Activated effector memory CD4-positive, alpha-beta T cell treated with Interleukin-2 at 50 U/mL for 16 hours (primary cell): Measurements from ENCODE around the gene CAPN12.

Source experiments
- DNase-seq: peaks from one replicate; pipeline ENCODE4 v3.0.0-alpha.2; 2020

Gene CAPN12

DNA sequence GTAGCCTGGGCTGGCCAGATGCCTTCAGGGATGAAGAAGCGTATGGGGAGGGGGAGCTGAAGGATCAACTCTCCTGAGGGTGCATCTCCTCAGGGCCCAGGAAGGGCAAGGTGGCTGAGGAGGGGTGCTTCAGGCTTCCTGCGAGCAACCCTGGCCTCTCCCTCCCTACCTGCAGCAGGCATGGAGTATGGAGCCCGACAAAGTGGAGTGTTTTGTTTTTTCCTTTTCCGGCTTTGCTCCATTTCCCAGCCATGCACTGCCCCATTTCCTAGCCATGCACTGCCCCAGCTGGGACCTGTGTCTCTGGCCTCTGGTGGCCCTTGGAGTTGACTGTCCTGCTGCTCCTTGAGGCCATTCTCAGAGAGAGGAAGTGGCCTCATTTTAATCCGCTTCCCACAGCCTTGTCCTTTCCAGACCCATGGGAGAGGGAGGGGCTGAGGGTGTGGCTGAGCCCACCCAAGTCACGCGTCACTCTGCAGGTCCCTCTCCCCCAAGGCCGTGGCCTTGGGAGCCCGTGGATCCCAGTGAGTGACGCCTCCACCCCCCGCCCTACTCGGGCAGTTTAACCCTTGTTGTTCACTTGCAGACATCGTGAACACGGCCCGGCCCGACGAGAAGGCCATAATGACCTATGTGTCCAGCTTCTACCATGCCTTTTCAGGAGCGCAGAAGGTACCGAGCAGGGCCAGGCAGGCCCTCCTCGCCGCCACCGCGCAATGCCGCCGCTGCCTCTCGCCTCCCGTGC, 34.4 kb downstream of the CAPN12 start:
- no peak for DNase-seq

DNA sequence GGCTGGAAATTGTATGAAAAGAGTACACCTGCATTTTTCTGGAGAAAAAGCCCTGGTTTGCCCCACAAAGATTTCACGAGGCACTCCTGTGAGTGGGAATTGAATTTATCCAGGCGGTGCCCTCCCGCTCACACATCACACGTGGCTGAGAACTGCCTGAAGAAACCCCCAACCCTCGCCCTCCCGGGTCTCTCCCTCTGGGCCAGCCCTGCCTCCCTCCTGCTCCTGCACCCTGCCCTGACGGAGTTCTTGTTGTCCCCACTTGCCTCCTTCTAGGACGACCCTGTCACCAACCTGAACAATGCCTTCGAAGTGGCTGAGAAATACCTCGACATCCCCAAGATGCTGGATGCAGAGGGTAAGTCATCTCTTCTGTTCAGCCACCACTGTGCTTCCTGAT, 35.2 kb downstream of the CAPN12 start:
- DNase-seq, result no peak

DNA sequence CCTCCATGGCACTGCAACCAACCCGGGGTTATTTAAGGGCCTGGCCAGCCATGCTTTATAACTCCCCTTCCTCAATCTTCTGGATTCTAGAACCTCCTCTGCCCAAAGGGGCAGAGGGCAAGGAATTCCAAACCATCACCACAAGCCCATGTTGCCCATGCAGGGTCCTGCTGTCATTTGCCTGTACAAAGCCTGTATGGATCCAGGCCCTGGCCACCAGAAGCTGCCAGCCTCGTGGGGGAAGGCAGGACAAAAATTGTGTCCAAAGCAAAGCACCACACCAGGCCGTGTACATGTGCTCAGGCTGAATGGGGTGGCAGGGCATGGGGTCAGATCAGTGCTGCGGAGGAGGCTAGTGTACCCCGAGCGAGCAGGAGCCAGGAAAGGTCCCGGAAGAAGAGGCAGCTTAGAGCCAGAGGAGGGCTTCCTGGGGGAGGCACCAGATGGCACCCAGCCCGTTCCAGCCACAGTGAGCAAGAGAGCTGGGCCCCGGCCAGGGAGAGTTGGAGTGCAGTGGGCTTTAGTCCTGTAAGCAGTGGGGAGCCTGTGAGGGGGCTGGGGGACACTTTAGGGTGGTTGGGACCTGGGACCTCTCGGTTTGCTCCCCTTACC, 35.8 kb downstream of the CAPN12 start:
- DNase-seq, result no peak

DNA sequence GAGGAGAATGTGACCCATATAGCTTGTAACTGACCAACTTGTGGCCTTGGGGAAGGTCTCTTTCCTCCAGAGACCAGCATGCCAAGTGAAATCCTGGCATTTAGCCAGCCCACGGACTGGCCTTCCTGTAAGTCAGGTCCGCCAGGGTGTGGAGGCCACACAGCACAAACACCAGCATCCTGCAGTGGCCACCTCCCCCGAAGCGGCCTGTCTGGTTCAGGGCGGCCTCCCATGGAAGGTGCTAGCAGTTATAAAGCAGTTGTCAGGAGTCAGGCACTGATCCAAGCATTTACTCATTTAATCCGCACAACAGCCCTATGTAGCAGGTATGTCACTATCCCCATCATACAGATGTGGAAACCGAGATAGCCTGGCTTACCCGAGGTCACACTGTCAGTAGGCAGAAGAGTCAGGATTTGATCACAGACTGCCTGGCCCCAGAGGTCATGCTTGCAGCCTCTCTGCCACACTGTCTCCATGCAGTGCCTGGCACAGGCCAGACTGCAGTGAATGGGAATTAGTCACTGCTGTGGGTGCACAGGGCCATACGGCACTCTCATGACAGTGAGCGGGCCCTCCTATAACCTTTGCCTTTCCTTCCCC, 36.7 kb downstream of the CAPN12 start:
- no peak for DNase-seq

DNA sequence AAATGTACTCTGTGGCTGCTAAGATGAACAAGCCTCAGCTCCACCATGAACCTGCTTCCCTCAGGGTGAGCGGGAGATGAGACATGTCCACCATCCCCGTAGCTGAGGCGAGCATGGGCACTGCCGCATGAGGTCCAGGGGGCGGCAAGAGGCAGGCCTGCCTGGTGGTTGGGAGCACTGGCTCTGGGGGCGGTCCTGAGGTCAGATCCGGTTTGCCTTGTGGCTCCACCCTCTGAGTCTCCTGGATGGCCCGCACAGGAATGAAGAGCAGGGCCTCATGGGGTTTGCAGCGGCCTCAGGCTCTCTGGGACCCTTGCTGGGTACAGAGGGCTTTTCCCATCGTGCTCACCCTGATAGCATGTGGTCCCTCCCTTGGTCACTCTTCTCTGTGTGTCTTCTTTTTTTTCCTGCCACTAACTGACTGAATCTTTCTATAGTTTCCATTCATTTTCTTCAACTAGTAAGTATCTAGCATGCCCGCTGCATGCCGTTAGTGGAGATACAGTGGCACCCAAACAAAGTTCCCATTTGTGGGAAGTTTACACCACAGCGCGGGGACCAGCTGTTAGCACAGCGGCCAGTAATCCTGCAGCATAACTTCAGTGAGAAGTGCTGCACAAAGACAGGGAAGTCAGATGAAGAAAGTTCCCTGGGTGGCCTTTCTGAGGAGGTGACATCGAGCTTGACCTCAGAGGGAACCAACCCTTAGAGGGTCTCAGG, 37.3 kb downstream of the CAPN12 start:
- no peak for DNase-seq

DNA sequence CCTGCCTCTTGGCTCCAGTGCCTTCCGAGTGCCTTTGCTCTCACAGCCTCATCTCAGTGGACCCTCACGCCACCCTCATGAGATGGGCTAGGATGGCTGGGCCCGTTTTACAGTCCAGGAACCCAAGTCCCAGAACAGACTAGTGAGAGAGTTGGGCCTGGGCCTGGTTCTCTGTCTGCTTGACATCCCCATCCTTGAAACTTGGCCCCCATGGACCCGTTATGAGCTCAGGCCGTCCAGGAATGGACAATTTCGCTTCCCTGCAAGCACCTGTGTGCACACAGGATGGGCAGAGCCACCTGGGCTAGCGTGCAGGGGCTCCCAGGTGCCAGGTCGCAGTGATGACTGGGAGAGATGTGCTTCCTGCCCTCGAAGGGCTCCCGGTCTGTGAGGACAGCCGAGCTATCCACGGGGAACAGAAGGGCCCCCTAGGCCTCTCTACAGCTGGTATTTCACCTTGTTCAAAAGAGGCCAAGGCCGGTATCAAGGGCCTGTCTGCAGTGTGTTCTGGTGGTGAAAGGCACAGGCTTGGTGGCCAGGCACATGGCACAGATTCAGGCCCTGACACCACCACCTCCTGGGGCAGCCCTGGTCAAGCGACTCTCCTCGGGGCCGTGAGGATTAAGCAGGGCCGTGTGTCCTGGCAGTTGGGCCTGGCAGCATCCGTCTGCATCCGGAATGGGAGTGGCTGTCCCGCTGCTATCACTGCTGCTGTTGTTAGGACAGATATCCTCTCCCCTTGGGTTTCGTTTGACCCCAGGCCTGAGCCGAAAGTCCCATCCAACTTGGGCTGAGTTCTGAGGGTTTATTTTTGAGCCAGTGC, 38.9 kb downstream of the CAPN12 start:
- DNase-seq, result no peak

DNA sequence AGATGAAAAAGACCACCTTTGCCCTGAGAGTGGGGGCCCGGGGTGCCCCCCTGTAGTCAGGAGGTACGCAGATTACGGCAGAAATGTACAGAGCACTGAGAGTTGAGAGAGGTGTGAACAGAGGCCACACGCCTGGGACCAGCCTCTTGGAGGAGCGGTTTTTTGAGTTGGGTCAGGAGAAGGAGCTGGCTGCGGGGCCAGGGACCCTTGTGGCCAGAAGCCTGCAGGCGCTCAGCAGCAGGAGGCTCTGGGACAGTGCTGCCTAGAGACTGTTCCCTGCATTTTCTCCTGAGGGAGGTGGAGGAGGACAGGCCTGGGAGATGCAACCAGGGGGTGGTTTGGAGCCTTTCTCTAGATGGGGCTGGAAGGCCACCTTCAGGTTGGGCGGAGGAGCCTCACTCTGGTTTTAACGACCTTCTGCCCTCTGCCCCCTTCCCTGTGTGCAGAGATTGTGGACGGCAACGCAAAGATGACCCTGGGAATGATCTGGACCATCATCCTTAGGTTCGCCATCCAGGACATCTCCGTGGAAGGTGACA, 39.7 kb downstream of the CAPN12 start:
- DNase-seq, result no peak

DNA sequence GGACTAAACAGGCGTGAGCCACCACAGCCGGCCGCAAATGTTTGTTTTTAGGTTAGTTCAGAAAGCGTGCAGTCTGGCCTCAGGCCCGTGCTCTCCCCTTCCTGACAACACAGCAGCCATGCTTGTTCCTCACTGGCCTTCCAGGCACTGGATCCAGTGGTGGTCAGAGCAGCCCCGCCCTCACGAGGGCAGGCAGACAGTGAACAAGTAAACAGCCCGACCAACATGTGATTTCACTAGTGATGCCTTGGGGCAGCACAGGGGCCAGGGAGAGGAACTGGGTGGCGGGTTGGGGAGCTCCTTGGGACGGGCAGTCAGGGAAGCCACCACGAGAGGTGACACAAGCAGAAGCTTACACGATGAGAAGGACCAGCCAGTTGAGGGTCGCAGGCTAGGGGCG, 40.8 kb downstream of the CAPN12 start:
- no peak for DNase-seq

DNA sequence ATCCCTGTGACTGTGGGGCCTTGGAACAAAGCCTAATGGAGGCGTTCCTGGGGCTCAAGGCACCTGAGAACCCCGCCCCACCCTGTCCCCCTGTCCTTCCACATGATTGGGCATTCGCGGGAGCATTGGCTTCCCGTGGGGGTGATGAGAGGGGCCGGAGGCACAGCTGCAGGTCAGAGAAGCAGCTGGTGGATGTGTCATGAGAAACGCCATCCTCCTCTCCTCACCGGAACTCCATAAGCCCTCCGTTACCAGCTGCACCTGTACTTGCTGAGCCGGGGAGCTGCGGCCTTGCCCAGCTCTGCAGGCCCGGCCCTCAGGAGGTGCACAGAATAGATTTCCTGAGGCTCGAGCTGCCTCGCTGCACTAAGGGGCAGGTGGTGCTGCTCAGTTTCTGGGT, 42.0 kb downstream of the CAPN12 start:
- no peak for DNase-seq

DNA sequence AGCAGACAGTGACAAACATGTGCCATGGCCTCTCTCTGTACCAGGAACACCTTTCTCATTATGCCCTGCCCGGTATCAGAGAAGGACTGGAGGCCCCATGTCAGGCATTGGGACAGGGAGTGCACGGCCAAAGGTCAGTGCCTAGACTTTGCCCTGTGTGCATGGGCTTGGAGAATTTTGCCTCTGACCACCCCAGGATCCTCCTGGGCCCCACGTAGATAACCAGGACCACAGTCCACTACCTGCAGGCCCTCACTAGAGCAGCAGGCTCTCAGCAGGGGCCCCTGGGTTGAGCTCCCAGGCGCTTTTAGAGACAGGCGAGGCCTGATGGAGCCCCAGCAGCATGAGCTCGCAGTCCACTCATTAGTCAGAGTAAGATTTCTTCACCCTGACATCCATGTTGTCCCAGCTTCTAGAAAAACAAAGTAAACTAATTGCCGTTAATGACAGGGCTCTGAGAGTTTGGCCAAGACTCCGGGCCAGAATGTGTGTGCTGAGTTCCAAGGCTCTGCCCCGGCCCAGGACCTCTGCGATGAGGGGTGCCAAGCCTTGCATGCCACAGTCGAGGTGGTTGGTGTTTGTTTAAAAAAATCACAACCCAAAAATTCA, 42.7 kb downstream of the CAPN12 start:
- no peak for DNase-seq

DNA sequence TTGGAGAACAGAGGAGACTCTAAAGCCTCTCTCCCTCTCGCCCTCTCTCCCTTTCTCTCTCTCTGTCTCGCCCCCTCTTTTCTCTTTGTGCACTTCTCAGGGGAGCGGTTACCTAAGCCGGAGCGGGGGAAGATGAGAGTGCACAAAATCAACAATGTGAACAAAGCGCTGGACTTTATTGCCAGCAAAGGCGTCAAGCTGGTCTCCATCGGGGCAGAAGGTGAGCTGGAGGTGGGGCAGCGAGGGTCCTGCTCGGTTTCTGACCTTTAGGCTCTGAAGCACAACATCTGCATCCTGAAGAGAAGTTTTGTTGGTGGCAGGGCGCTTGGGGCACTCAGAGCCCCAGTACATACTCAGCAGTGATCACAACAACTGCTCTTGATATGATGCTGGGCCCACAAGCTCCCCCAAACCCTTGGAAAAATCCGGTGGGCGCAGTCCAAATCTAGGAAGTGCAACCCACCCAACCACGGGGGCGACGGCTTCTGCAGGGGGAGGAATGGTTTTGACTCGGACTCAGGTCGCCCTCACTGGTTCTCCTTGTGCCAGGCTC, 43.3 kb downstream of the CAPN12 start:
- no peak for DNase-seq

DNA sequence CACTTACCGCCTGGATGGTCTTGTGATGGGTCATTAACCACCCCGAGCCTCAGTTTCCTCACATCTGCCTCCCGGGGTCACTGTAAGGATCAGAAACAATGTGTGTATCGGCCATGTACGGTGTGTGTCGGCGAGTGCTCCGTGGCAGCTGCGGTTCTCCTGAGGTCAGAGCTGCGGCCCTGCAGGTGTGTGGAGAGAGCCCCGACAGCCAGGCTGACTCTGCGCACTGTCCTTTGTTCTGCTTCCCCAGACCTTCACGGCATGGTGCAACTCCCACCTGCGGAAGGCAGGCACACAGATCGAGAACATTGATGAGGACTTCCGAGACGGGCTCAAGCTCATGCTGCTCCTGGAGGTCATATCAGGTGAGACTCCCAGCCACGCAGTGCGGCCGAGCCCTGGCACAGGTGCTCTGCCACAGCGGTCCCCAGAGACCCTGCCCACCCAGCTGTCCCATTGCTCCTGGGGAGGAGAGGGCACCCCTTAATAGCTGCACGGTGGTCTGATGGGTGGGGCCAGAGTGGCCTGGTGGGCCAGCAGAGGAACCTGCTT, 43.8 kb downstream of the CAPN12 start:
- no peak for DNase-seq

DNA sequence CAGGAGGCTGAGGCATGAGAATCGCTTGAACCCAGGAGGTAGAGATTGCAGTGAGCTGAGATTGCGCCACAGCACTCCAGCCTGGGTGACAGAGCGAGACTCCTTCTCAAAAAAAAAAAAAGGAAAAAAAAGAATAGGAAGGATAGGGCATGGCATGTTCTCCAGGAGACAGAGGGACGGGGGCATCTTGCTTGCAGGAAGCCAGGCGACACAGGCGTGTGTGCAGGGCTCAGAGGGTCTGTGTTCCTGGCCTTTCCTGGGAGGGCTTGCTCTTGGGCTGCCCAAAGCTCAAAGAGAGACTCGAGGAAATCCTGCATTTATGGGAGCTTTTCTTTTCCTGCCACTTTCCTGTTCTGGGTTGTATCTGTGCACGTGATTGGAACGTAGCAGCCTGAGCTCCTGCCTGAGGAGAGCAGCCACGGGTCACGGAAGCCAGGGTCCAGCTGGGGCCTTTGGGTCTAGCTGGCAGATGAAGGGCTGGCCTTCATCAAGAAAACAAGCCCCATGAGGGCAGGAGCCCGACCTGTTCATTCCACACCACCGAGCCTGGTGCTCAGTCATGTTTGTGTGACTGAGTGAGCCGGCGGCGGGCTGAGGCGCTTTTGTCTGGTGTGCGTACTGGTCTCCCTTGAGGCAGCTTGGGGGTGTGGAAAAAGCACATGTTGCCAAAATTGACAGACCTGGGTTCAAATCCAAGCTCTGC, 44.5 kb downstream of the CAPN12 start:
- no peak for DNase-seq

DNA sequence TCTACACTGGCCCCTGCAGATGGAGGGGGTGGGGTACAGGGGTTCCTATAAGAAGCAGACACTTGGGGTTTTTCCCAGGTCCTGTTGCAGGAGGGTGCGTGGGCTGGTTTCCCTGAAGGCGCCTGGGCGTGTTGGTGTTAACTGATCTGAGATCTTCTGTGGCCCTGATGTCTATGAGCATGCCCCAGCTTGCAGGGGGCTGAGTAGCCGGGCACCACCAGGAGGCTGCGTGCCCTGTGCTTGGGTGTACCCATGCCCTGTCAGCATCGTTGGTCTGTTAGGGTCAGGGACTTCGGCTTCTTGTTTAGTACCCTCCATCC, 45.3 kb downstream of the CAPN12 start:
- no peak for DNase-seq

DNA sequence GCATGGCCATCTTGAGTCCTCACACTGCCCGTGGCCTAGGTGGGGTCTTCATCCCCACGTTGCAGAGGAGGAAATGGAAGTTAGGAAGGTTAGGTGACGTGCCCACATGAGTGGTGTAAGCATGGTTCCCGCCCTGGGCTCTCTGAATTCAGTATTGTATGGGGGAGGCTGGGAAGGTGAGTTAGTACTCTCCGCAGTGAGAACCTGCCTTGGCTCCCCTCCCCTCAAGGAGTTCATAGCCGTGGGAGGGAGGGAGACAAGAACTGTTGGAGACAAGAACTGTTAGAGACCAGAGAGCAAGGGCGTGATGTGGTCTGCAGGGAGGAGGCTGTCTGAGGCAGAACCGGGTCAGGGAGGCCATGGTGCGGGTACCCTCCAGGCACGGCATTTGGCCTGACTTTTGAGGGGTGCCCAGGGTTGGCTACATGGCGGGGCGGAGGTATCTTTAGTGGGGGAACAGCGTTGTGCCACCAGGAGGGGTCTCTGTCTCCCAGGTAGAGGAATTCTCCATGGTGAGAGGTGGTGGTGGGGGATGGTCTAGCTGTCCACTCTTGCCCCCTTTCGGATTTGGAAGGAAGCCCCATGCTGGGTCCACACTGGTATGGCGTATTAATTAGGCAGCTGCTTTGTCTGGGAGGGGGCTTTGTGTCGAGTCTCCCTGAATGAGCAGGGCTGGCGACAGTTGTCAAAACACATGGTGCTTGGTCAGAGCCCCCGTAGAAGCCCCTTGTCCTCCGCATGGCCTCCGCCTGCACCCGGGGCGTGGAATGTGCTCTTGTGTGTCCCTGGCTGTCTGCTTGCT, 45.8 kb downstream of the CAPN12 start:
- no peak for DNase-seq

DNA sequence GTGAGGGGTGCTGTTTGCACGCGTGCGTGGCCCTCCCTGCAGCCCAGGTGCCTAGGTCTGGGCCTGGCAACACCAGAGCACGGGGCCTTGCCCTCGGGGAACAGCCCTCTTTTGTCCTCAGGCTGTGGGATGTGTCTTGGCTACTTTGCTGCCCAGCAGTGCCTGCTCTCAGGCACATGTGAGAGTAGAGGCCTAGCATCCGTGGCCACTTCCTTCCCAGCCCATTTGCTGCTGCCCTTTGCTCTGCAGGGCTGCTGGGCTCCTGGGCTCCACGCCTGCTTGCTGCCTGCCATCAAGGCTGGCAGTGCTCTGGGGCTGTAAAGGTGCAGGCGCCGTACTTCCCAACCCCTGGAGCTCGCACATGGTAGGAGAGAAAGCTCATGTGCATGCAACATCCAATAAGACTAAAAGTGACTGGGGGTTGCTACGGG, 46.6 kb downstream of the CAPN12 start:
- DNase-seq, result no peak

DNA sequence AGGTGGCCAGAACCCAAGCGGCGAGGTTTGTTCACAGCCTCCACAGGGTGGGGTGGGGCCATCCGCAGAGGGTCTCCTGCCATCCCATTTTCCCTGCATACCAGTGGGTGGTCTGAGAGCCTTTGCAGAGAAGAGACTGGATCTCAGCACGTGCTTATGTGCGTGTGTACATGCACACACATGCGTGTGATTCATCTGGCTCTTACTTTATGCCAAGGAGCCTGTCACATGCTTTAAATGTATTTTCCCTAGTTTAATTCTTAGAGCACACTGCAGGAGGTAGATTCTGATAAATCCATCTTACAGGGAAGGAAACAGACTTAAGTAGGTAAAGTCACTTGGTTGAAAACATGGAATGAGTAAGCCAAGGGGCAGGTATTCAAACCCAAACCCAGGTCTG, 47.1 kb downstream of the CAPN12 start:
- DNase-seq, result no peak

DNA sequence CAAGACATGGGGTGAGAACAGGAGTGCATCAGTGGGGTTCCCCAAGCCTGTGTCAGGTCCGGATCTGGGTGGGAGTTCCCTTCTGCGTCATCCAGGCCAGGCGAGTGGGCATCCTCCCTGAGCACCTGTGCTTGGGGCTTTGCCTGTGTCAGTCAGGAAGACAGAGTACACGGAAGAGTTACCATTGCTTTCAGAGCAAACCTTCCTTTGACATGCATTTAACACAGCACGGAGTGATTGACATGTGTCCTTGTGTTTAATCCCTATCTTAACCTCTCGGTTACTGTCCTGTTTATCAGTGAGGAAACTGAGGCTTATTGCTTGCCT, 47.6 kb downstream of the CAPN12 start:
- DNase-seq, result no peak

DNA sequence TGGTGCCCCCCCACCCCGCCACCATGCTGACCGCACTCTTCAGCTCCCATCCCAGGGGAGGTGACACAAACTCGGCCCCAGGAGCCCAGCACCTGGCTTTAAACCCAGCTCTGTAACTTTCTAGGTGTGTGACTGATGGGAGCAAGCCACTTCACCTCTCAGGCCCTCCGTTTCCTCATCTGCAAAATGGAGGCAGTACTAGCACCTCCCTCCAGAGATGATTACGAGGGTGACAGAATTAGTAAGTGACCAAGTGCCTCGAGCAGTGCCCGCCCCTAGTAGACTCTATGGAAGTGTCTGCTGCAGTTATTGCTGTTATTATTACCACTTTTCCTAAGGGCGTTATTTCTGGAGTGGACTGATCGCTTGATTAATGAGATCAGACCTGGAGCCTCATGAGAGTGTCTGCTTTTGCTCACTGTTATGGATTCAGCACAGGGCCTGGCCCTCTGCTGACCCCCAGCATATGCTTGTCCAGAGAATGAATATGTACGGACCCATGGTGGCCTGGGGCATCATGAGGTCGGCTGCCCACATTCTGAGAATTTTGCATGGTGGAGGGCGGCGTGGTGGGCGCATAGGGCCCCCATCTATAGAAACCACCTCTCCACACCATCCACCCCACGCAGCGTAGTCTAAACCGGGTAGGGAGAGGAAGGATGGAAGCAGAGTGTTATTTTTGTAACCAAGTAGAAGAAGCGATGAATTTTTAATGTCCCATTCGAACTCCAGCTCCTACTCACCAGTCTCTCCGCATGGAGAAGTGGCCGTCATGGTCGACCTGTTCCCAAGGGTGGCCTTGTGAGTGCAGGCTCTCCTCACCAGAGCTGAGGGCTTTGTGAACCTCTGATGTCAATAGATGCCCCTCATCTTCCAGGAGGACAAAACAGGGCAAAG, 48.2 kb downstream of the CAPN12 start:
- no peak for DNase-seq
